ENCODE measurements around the gene EGR4. TPM values are rescaled to one million over a fixed set of nuclear protein-coding genes. Genes with fewer than 3 reads are reported as not detected.

The EGR4 gene
- total RNA-seq, 1 experiment from 2014 or later = not detected

DNA sequence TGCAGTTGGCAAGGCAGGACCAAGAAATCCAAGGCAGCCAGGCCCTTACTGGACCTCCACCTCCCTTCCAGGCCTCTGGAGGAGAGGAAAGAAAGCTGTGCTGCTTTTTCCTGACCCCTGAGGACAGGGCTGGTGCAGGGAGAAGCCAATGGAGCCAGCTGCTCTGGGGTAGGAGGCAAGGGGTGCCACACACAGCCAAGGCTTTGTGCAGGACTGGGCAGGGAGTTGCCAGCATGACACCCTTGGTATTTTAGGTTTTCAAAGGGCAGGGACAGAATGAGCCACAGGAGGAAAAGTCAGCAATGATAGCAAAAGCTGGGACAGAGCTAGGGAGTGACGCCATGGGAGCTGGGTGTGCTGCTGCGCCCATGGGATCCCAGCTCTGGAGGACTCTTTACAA is 36.3 kb downstream of the EGR4 start:
- BruUV-seq (replicated peaks) = no TSS peak
- Histone ChIP-seq H3K4me1 (no peaks in the 10 kb centered on the region), H3K9me3 (no peaks in the 10 kb centered on the region), H3K36me3 (ENCODE audit: control insufficient read depth, insufficient read depth, low read length) (peaks cover 3% of the 10 kb centered on the region), H3K27me3 (replicated peaks; ENCODE audit: control insufficient read depth, insufficient read depth, low read length) (no peaks in the 10 kb centered on the region), H3K4me3 (ENCODE audit: low read depth, low read length) (no peak overlapping the region)
- POLR2A ChIA-PET = no interaction called here
- Mint-ChIP-seq H3K4me1 (ENCODE audit: low read depth, unreplicated experiment) (no peaks in the 10 kb centered on the region), H3K27me3 (ENCODE audit: insufficient read depth, unreplicated experiment) (no peaks in the 10 kb centered on the region), H3K27ac (ENCODE audit: unreplicated experiment) (no peak overlapping the region), H3K4me3 (ENCODE audit: unreplicated experiment) (no peak overlapping the region), H3K36me3 (ENCODE audit: insufficient read depth, unreplicated experiment) (peaks cover 62% of the 10 kb centered on the region), H3K9me3 (ENCODE audit: unreplicated experiment) (no peaks in the 10 kb centered on the region)
- DNase-seq = no peak
- no peak for TF ChIP-seq CTCF (IDR thresholded peaks at IDR 0.05; ENCODE audit: insufficient read depth in 1 of 2, low read depth in 1 of 2, low read length in 1 of 2, severe bottlenecking in 1 of 2, unreplicated experiment in 1 of 2)
- intact Hi-C loops (cut with micrococcal nuclease; ENCODE audit: unreplicated experiment) = no loop called here
- CTCF ChIA-PET = interaction anchor here (0.9 kb wide), 1 partner anchor 12 kb away, joined by 5 read pairs; no protein-coding TSS in a partner anchor

GRCh38 chr2:73256618-73256922 is 36.8 kb downstream of the EGR4 start:
- no peaks in the 10 kb centered on the region for H3K9me3 ChIP-seq
- Mint-ChIP-seq H3K27ac (ENCODE audit: unreplicated experiment) (no peak overlapping the region), H3K4me3 (ENCODE audit: unreplicated experiment) (no peak overlapping the region), H3K4me1 (ENCODE audit: low read depth, unreplicated experiment) (no peaks in the 10 kb centered on the region), H3K36me3 (ENCODE audit: insufficient read depth, unreplicated experiment) (peaks cover 67% of the 10 kb centered on the region), H3K27me3 (ENCODE audit: insufficient read depth, unreplicated experiment) (no peaks in the 10 kb centered on the region), H3K9me3 (ENCODE audit: unreplicated experiment) (no peaks in the 10 kb centered on the region)
- POLR2A ChIA-PET = interaction anchor here (0.6 kb wide), 1 partner anchor 24 kb away, joined by 4 read pairs; the partner anchor contains the start of gene PRADC1
- no peaks in the 10 kb centered on the region for H3K27me3 ChIP-seq (replicated peaks; ENCODE audit: control insufficient read depth, insufficient read depth, low read length)
- no peak for DNase-seq
- no peak for TF ChIP-seq CTCF (IDR thresholded peaks at IDR 0.05; ENCODE audit: insufficient read depth in 1 of 2, low read depth in 1 of 2, low read length in 1 of 2, severe bottlenecking in 1 of 2, unreplicated experiment in 1 of 2)
- peaks cover 3% of the 10 kb centered on the region for H3K36me3 ChIP-seq (ENCODE audit: control insufficient read depth, insufficient read depth, low read length)
- H3K4me3 ChIP-seq (ENCODE audit: low read depth, low read length) = no peak overlapping the region
- CTCF ChIA-PET = interaction anchor here (1.0 kb wide), 1 partner anchor 12 kb away, joined by 3 read pairs; no protein-coding TSS in a partner anchor
- no peaks in the 10 kb centered on the region for H3K4me1 ChIP-seq
- intact Hi-C loops (cut with micrococcal nuclease; ENCODE audit: unreplicated experiment) = no loop called here
- BruUV-seq (replicated peaks) = no TSS peak

- no peak for DNase-seq
- CTCF ChIA-PET = interaction anchor here (1.0 kb wide), 1 partner anchor 12 kb away, joined by 3 read pairs; no protein-coding TSS in a partner anchor
- no TSS peak for BruUV-seq (replicated peaks)
Observed at GRCh38 chr2:73255907-73256617, 37.3 kb downstream of the EGR4 start.

More at GRCh38 chr2:73255907-73256617, 37.3 kb downstream of the EGR4 start:
- H3K27me3 ChIP-seq (replicated peaks; ENCODE audit: control insufficient read depth, insufficient read depth, low read length) = no peaks in the 10 kb centered on the region
- POLR2A ChIA-PET = interaction anchor here (0.6 kb wide), 1 partner anchor 23 kb away, joined by 4 read pairs; the partner anchor contains the start of gene PRADC1
- no peaks in the 10 kb centered on the region for H3K9me3 ChIP-seq
- no peaks in the 10 kb centered on the region for H3K9me3 Mint-ChIP-seq (ENCODE audit: unreplicated experiment)
- peaks cover 3% of the 10 kb centered on the region for H3K36me3 ChIP-seq (ENCODE audit: control insufficient read depth, insufficient read depth, low read length)
- H3K27me3 Mint-ChIP-seq (ENCODE audit: insufficient read depth, unreplicated experiment) = no peaks in the 10 kb centered on the region
- H3K36me3 Mint-ChIP-seq (ENCODE audit: insufficient read depth, unreplicated experiment) = peaks cover 71% of the 10 kb centered on the region
- H3K4me1 ChIP-seq = no peaks in the 10 kb centered on the region
- no peak overlapping the region for H3K4me3 Mint-ChIP-seq (ENCODE audit: unreplicated experiment)
- no peak overlapping the region for H3K4me3 ChIP-seq (ENCODE audit: low read depth, low read length)
- intact Hi-C loops (cut with micrococcal nuclease; ENCODE audit: unreplicated experiment) = no loop called here
- no peak for TF ChIP-seq CTCF (IDR thresholded peaks at IDR 0.05; ENCODE audit: insufficient read depth in 1 of 2, low read depth in 1 of 2, low read length in 1 of 2, severe bottlenecking in 1 of 2, unreplicated experiment in 1 of 2)
- H3K27ac Mint-ChIP-seq (ENCODE audit: unreplicated experiment) = no peak overlapping the region
- H3K4me1 Mint-ChIP-seq (ENCODE audit: low read depth, unreplicated experiment) = no peaks in the 10 kb centered on the region
